Trophoblast cell (in vitro differentiated cells and primary cell): ENCODE measurements around the gene HNRNPA0.

Source experiments
- DNase-seq, 2 donors: peaks; one replicate each; pipeline ENCODE4 v3.0.0-alpha.2; 2016
- H2AFZ ChIP-seq: 2 replicates; pipeline ENCODE4 v1.6.1; 2013; ENCODE audit warnings: low read length, moderate library complexity, mild to moderate bottlenecking; ENCODE audit not compliant: insufficient read depth, poor library complexity
- H2AK5ac ChIP-seq: 2 replicates; pipeline ENCODE4 v1.6.1; 2013; ENCODE audit warnings: mild to moderate bottlenecking, low read length
- H2BK120ac ChIP-seq: 2 replicates; pipeline ENCODE4 v1.6.1; 2013; ENCODE audit warnings: low read length, mild to moderate bottlenecking, moderate library complexity; ENCODE audit not compliant: insufficient read depth, poor library complexity
- H2BK12ac ChIP-seq: 2 replicates; pipeline ENCODE4 v1.6.1; 2013; ENCODE audit warnings: mild to moderate bottlenecking, low read length, moderate library complexity
- H2BK5ac ChIP-seq: 2 replicates; pipeline ENCODE4 v1.6.1; 2013; ENCODE audit warnings: low read length, low read depth, moderate library complexity, mild to moderate bottlenecking; ENCODE audit not compliant: poor library complexity
- H3K14ac ChIP-seq: 2 replicates; pipeline ENCODE4 v1.6.1; 2013; ENCODE audit warnings: mild to moderate bottlenecking, low read length
- H3K18ac ChIP-seq: 2 replicates; pipeline ENCODE4 v1.6.1; 2013; ENCODE audit warnings: mild to moderate bottlenecking, low read length
- H3K23ac ChIP-seq: 2 replicates; pipeline ENCODE4 v1.6.1; 2013; ENCODE audit warnings: low read length
- H3K27ac ChIP-seq: 2 replicates; pipeline ENCODE4 v1.5.1; 2013; ENCODE audit warnings: low read depth, mild to moderate bottlenecking, inconsistent platforms, low read length, moderate library complexity
- H3K27me3 ChIP-seq: 2 replicates; pipeline ENCODE4 v1.6.1; 2013; ENCODE audit warnings: inconsistent platforms, mild to moderate bottlenecking, low read length, moderate library complexity; ENCODE audit not compliant: insufficient read depth
- H3K36me3 ChIP-seq, 2 experiments: 1 replicate in 1 of 2; 2 replicates in 1 of 2; pipeline ENCODE4 v1.6.1; 2013; ENCODE audit warnings: low read length in 2 of 2, mild to moderate bottlenecking in 2 of 2, moderate library complexity in 1 of 2; ENCODE audit not compliant: insufficient read depth in 2 of 2, control insufficient read depth in 1 of 2
- H3K4ac ChIP-seq: 2 replicates; pipeline ENCODE4 v1.6.1; 2013; ENCODE audit warnings: low read depth, mild to moderate bottlenecking, low read length, moderate library complexity
- H3K4me1 ChIP-seq, 2 experiments: 1 replicate in 1 of 2; 2 replicates in 1 of 2; pipeline ENCODE4 v1.6.1; 2013; ENCODE audit warnings: low read length in 2 of 2, mild to moderate bottlenecking in 2 of 2, moderate library complexity in 1 of 2; ENCODE audit not compliant: insufficient read depth in 2 of 2, control insufficient read depth in 1 of 2
- H3K4me2 ChIP-seq: 2 replicates; pipeline ENCODE4 v1.6.1; 2013; ENCODE audit warnings: inconsistent platforms, mild to moderate bottlenecking, low read length, moderate library complexity
- H3K4me3 ChIP-seq: 2 replicates; pipeline ENCODE4 v1.5.1; 2013; ENCODE audit warnings: mild to moderate bottlenecking, low read depth, low read length, inconsistent platforms
- H3K79me1 ChIP-seq: one replicate; pipeline ENCODE4 v1.6.1; 2013; ENCODE audit warnings: low read length
- H3K79me2 ChIP-seq: 2 replicates; pipeline ENCODE4 v1.6.1; 2013; ENCODE audit warnings: low read length, mild to moderate bottlenecking; ENCODE audit not compliant: control insufficient read depth, insufficient read depth, poor library complexity
- H3K9ac ChIP-seq: 2 replicates; pipeline ENCODE4 v1.6.1; 2013; ENCODE audit warnings: mild to moderate bottlenecking, low read length
- H3K9me3 ChIP-seq: 2 replicates; pipeline ENCODE4 v1.6.1; 2013; ENCODE audit warnings: low read depth, mild to moderate bottlenecking, control low read depth, inconsistent platforms, low read length; ENCODE audit not compliant: insufficient read depth
- H4K12ac ChIP-seq: 2 replicates; pipeline ENCODE4 v1.6.1; 2013; ENCODE audit warnings: low read depth, mild to moderate bottlenecking, low read length, moderate library complexity
- H4K8ac ChIP-seq: 2 replicates; pipeline ENCODE4 v1.6.1; 2013; ENCODE audit warnings: low read depth, mild to moderate bottlenecking, low read length, moderate library complexity
- H4K91ac ChIP-seq: one replicate; pipeline ENCODE4 v1.6.1; 2013; ENCODE audit warnings: low read depth, mild to moderate bottlenecking, low read length, moderate library complexity
- WGBS: extraction: QIAGEN DNeasy Blood & Tissue Kit; methylation state at CpG from one replicate; pipeline ENCODE4 v1.1.7; 2013; ENCODE audit warnings: missing lambda C conversion rate; ENCODE audit not compliant: insufficient read length, insufficient coverage; ENCODE audit errors: extremely low coverage; 5-methylcytosine and 5-hydroxymethylcytosine counted together

Gene HNRNPA0

DNA sequence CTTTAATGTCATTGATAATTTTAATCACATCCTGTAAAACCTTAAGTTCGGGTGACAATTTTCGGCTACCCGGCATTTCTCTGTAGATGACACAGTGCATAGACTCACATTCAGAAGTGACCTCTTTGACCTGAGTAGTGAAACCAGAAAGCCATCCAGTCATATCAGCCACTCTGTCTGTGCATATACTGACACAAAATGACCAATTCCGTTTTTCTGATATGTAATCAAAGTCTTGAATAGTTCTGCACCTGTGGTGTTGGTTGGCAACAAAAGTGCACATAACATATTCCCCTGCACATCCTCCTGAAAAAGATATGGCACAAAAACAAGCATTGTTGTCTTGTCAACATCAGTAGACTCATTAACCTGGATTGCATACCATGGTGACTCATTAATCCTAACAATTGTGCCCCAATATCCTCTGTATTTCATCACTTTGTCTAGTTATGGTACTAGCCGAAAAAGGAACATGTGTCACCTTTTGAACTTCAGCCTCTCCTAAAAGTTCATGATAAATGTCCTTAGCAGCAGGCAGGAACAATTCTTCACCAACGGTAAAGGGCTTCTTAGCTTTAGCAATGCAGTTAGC, 4.6 kb upstream of the HNRNPA0 start:
- Histone ChIP-seq H2AFZ (no peak overlapping the region), H3K23ac (no peak overlapping the region), H4K8ac (no peak overlapping the region), H3K18ac (no peak overlapping the region), H3K27ac (no peak overlapping the region), H2BK120ac (no peak overlapping the region), H3K79me2 (peaks cover 7% of the 10 kb centered on the region), H2BK5ac (no peak overlapping the region), H4K12ac (no peak overlapping the region), H3K4ac (no peak overlapping the region), H3K9me3 (no peaks in the 10 kb centered on the region), H3K14ac (no peak overlapping the region), H3K4me2 (no peak overlapping the region), H2BK12ac (no peak overlapping the region), H4K91ac (no peak overlapping the region), H3K4me3 (no peak overlapping the region), H3K36me3 (no peaks in the 10 kb centered on the region), H2AK5ac (no peak overlapping the region), H3K27me3 (no peaks in the 10 kb centered on the region), H3K4me1 (peaks cover 0 to 6% of the 10 kb centered on the region in 2 experiments), H3K79me1 (peaks cover 10% of the 10 kb centered on the region), H3K9ac (no peak overlapping the region)
- DNase-seq = peak in 1 of 2 donors; percentile 21
- WGBS = no CpG with 5 or more reads among the region's 6 CpGs

DNA sequence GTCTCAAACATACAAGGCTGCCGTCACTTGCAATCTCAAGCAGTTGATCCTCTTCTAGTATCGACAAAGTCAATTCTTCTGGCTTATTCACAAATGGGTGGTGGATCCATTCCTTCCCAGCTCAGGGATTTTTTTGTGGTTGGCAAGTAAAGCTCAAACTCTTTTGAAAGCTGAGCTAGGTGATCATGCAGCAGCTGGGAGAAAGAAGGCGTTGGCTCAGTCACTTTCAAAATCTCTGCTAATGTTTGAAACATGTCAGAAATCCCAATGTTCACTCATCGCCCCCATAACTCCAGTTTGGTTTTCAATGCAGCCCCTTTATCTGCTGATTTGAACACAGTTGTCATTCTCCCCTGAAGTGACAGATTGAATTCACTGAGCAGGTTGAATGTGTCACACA, 4.0 kb upstream of the HNRNPA0 start:
- Histone ChIP-seq H2BK120ac (no peak overlapping the region), H4K12ac (no peak overlapping the region), H3K27ac (no peak overlapping the region), H3K36me3 (no peaks in the 10 kb centered on the region), H3K9ac (no peak overlapping the region), H2AFZ (no peak overlapping the region), H3K23ac (no peak overlapping the region), H3K9me3 (no peaks in the 10 kb centered on the region), H3K14ac (no peak overlapping the region), H3K79me1 (peaks cover 17% of the 10 kb centered on the region), H3K27me3 (no peaks in the 10 kb centered on the region), H3K4me3 (no peak overlapping the region), H3K4me2 (no peak overlapping the region), H4K91ac (no peak overlapping the region), H3K4ac (no peak overlapping the region), H3K4me1 (peaks cover 0 to 6% of the 10 kb centered on the region in 2 experiments), H4K8ac (no peak overlapping the region), H2AK5ac (no peak overlapping the region), H2BK12ac (no peak overlapping the region), H2BK5ac (no peak overlapping the region), H3K18ac (no peak overlapping the region), H3K79me2 (peaks cover 14% of the 10 kb centered on the region)
- no CpG with 5 or more reads among the region's 4 CpGs for whole genome bisulfite sequencing
- DNase-seq = no peak

DNA sequence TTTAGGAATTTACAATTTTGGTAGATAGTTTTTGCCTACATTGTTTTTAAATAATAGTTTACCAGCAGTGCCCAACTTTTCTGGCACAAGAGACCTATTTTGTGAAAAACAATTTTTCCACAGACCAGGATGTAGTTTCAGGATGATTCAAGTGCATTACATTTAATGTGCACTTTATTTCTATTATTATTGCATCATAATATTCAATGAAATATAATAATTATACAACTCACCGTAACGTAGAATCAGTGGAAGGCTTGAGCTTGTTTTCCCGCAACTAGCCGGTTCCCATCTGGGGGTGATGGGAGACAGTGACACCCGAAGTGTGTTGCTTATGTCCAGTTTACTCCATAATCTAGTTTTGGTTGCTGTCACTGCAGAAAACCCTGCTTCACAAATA, 3.5 kb upstream of the HNRNPA0 start:
- Histone ChIP-seq H2BK12ac (no peak overlapping the region), H4K12ac (no peak overlapping the region), H3K79me1 (peaks cover 20% of the 10 kb centered on the region), H2BK120ac (no peak overlapping the region), H3K79me2 (peaks cover 18% of the 10 kb centered on the region), H3K9ac (no peak overlapping the region), H3K9me3 (no peaks in the 10 kb centered on the region), H3K23ac (no peak overlapping the region), H3K27ac (no peak overlapping the region), H2AFZ (no peak overlapping the region), H3K4me3 (no peak overlapping the region), H3K4me1 (peaks cover 0 to 6% of the 10 kb centered on the region in 2 experiments), H3K36me3 (no peaks in the 10 kb centered on the region), H3K4me2 (no peak overlapping the region), H3K4ac (no peak overlapping the region), H3K18ac (no peak overlapping the region), H3K27me3 (no peaks in the 10 kb centered on the region), H4K91ac (no peak overlapping the region), H4K8ac (no peak overlapping the region), H3K14ac (no peak overlapping the region), H2BK5ac (no peak overlapping the region), H2AK5ac (no peak overlapping the region)
- no peak for DNase-seq
- WGBS = no CpG with 5 or more reads among the region's 5 CpGs

DNA sequence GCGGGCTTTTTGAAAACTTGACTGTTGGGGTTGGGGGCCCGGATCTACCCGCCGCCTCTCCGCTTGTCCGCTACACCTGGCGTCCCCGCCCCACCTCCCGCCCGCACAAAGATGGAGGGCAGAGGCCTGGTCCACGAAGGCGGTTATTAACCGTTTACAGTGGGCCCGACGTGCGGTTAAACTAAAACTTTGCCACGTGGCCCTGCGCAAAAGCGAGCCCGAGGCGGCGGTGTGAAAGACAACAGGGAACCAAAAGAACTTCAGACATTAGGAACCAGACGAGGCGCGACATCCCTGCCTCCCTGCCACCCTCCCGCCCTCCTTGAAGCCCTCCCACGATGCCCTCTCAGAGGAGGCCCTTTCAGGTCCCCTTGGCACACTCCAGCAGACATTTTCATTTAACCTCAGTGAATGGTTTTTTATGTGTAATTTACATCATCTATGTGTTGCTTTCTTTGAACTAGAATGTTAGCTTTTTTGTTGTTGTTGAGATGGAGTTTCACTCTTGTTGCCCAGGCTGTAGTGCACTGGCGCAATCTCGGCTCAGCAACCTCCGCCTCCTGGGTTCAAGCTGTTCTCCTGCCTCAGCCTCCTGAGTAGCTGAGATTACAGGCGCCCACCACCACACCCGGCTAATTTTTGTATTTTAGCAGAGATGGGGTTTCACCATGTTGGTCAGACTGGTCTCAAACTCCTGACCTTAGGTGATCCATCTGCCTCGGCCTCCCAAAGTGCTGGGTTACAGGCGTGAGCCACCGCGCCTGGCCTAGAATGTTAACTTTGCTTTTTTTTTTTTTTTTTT, 999 bp upstream of the HNRNPA0 start:
- Histone ChIP-seq H3K36me3 (no peaks in the 10 kb centered on the region), H3K18ac (peak overlapping the region; percentile 57), H3K79me2 (peaks cover 18% of the 10 kb centered on the region), H2AFZ (peak overlapping the region; percentile 65), H3K9ac (peak overlapping the region; percentile 30), H2AK5ac (no peak overlapping the region), H3K79me1 (peaks cover 20% of the 10 kb centered on the region), H2BK5ac (no peak overlapping the region), H4K12ac (peak overlapping the region; percentile 73), H3K14ac (peak overlapping the region; percentile 78), H3K4me1 (peaks cover 0 to 4% of the 10 kb centered on the region in 2 experiments), H2BK120ac (peak overlapping the region; percentile 10), H4K8ac (peak overlapping the region; percentile 68), H3K4me3 (peak overlapping the region; percentile 98), H3K23ac (no peak overlapping the region), H2BK12ac (no peak overlapping the region), H3K27ac (peak overlapping the region; percentile 98), H3K9me3 (no peaks in the 10 kb centered on the region), H3K27me3 (no peaks in the 10 kb centered on the region), H3K4ac (peak overlapping the region; percentile 17), H3K4me2 (peak overlapping the region; percentile 63), H4K91ac (peak overlapping the region; percentile 75)
- peak; percentile 50 to 63 for DNase-seq
- no CpG with 5 or more reads among the region's 36 CpGs for WGBS
